Sigmoid colon (tissue), 4 donors: ENCODE measurements around the gene ATIC.

Experiments
- CTCF ChIP-seq, 4 experiments: fragments of 450-650 bp in 3 of 4; fragments of 200-600 bp in 1 of 4; IDR thresholded peaks; one replicate each; pipeline ENCODE4 v1.5.1; 2016 to 2019; ENCODE audit warnings: antibody characterized with exemption in 4 of 4, mild to moderate bottlenecking in 3 of 4, moderate library complexity in 2 of 4
- EP300 ChIP-seq, 4 donors: sonication (generic); formaldehyde crosslinking; IDR thresholded peaks; one replicate each; pipeline ENCODE4 v1.6.1; 2017; ENCODE audit warnings: antibody characterized with exemption in 4 of 4
- POLR2A ChIP-seq, 2 donors: fragments of 450-650 bp; IDR thresholded peaks; one replicate each; pipeline ENCODE4 v1.6.1; 2016; ENCODE audit warnings: antibody characterized with exemption in 2 of 2, mild to moderate bottlenecking in 2 of 2, moderate library complexity in 2 of 2
- POLR2AphosphoS5 ChIP-seq, 4 donors: sonication (generic); formaldehyde crosslinking; IDR thresholded peaks; one replicate each; pipeline ENCODE4 v1.6.1; 2017; ENCODE audit warnings: antibody characterized with exemption in 4 of 4

- no peak for TF ChIP-seq CTCF (IDR thresholded peaks at IDR 0.05)
- TF ChIP-seq POLR2A (IDR thresholded peaks at IDR 0.05) = no peak
- no peak for TF ChIP-seq EP300 (IDR thresholded peaks at IDR 0.05)
- TF ChIP-seq POLR2AphosphoS5 (IDR thresholded peaks at IDR 0.05) = no peak
These were observed 43.2 kb downstream of the ATIC start for GRCh38 chr2:215354771-215355695.
